Stimulated activated CD8-positive, alpha-beta memory T cell treated with anti-CD3 and anti-CD28 coated beads, Interleukin-15, amount 100 ng/mL, for 4 hours (primary cell): ENCODE data around the gene ZFYVE26.
"Not testable (repeated sequence)": the region's sequence is repeated elsewhere in the genome, so short reads cannot be mapped to it uniquely, and the experiment has no call there.

ENCODE experiments used
- DNase-seq, 2 donors: peaks; one replicate each; pipeline ENCODE4 v3.0.0-alpha.2; 2020; ENCODE audit warnings: low read depth in 2 of 2

The ZFYVE26 gene

DNA sequence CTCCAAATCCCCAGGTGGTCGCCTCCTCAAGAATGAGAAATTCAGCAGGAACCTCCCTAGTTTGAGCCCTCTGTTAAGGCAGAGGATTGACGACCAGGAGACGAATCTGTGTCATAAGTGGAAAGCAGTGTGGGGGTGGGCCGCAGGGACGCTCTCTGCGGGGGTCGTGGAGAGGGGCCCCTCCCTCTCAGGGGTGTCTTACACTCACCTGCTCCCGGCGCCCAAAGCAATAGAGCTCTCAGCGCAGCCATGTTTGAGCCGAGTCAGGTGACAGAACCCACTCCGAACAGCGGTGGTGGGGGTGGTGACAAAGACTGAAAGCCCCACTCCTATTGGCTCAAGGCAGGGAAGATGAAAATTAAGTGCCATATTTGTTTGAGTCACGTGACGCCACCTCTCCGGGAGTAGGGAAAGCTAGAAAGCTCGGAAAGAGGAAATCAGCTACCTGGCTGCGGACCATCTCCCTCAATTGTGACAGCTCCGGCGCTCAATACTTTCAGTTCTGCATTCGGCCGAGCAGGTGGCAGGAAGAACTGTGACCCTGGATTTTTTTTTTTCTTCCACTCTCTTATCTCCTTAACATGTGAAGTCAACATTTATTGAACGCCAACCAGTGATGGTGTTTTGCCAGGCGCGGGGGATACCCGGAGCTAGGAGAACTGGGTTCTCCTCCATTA is at the start of gene ZFYVE26:
Gene ZFYVE26, minus strand, starts transcription at position 265 of the 677 bp plus-strand sequence. CDS start 627 bp downstream, outside the sequence.
- peak; percentile 69 to 82 for DNase-seq

DNA sequence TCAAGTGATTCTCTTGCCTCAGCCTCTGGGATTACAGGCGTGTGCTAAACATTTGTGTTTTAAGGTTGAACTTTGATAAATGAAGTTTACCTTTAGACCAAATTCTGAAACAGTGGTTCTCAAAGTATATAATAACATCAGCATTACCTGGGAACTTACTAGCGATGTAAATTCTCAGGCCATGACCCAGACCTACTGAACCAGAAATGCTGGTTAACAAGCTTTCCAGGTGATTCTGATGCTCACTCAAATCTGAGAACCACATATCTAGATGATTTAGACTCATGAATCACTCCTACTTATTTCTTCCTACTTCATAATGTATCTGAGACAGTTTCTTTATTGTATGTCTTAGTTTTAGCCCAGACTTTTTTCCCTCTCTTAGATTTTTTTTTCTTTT is 46.8 kb upstream of the ZFYVE26 start:
- no peak for DNase-seq

DNA sequence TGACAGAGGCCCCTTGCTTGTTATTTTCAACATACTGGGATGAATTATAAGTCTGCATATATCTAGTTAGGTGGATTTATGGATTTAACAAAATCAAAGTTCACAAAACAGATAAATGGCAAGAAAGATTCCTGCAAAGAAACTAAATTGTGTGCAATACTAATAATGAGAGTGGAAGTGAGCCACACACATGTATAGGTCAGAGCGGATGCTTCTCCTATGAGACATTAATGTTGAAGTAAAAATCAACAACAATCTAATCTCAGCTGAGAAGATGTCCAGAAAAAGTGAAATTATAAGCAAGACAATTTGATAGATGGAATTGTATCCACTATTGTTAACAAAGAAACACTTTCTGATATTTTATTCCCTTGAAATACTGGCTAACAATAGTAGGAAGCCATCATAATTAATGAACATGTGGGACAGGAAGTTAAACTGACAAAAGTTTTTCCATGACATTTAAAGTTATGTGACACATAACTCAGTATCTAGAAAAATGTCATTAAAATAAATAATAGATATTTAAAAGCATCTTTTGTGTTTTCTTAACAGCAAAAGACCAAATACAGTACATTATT is 42.9 kb upstream of the ZFYVE26 start:
- DNase-seq = no peak

DNA sequence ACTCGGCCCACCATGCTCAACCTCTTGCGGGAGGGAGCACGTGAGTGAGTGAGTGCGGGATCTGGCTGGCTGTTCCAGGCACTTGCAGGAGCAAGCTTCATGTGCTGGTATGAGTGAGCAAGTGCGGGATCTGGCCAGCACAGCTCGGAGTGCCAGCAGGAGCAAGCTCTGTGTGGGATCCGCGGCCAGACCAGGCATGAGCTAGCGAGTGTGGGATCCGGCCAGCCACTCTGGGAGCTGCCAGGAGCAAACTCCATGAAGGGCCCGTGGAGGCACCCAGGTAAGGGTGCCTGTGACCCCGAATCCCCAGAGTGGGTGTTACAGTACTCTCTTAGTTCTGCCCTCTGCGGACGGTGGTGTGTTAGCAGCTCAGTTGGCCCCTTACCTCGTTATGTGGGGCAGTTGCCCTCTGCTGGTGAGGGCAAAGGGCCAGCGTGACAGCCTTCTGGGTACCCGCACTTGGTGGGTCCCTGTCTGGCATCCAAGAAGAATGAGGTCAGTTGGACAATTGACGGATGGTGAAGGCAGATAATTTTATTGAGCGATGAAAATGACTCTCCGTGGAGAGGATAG is 41.5 kb upstream of the ZFYVE26 start:
- no peak for DNase-seq

DNA sequence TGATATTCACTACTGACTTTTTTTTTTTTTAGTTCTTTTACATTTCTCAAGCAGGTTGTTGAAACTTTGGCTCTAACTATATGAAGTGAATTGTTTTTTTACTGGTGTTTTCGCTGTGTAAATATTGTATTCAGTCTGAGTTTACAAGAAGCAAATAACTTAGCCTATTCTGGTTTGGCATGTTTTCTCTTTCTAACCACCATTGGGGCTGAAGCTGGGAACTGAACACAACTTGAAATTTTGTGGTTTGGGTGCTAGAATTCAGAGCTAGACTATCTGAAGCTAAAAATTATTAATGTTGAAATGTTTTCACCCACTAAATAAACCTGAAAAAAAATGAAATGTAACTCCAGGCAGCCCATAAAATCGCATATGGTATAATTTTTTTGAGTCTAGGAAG is 40.4 kb upstream of the ZFYVE26 start:
- no peak for DNase-seq

DNA sequence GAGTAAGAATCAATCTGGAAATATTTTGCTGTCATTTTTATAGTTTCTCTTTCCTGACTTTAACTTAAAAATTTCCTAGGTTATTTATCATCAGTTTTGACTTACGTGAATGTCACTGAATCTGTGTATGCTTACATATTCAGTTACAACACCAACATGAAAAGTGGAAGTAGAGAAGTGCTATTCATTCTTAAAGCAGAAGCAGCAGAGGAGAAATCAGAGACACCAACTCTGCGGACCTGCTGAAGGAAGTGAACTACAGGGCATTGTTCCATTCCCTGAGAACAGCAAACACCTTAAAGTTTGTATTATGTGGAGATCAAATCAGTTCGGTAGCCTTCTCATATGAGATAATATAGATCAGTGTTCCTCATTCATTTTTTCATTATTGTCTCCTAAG is 37.3 kb upstream of the ZFYVE26 start:
- DNase-seq = no peak

DNA sequence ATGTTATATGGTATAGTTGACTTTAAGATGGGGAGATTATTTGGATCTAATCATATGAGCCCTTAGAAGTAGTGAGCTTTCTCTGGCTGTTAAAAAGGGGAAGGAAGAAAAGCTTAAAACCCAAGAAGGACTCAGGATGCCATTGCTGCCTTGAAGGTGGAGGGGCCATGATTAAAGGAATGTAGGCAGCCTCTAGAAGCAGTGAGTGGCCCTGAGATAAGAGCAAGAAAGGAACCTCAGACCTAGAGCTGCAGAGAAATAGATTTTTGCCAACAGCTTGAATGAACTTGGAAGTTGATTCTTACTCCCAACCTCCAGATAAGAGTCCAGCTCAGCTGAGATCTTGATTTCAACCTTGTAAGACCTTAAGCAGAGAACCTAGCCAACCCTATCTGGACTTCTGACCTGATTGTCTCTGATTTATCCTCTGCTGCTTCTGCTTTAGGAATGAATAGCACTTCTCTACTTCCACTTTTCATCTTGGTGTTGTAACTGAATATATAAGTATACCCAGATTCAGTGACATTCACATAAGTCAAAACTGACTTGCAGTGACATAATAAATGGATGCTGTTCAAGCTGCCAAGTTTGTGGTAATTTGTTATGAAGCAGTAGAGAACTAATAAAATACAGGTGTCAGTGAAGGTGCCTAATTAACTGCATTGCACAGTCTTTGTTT is 36.7 kb upstream of the ZFYVE26 start:
- no peak for DNase-seq

DNA sequence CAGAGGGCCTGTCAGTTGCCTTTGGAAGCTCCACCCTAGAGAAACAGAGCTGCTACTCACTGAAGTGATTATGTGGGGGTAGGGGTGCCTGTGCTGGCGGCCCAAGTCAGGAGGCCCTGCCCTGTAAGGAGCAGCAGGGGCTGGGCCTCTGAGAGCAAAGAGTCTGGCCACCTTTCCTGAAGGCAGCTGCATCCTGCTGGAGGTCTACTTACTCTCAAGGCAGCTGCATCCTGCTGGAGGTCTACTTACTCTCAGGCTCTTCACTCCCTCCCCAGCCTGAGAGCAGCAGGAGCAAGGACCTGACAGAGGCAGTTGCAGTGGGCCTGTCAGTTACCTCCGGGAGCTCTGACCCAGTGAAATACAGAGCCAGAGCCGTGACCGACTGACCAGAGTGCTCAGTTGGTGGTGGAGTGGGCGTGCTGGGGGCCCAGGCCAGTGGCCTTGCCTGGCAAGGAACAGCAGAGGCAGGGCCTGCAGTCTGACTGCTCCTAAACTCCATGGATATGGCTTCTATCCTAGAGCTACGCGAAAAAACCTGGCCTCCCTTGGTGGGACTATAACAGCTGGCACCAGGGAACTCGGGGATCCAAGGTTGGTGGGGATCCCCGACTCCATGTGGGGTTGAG is 35.5 kb upstream of the ZFYVE26 start:
- DNase-seq = no peak

DNA sequence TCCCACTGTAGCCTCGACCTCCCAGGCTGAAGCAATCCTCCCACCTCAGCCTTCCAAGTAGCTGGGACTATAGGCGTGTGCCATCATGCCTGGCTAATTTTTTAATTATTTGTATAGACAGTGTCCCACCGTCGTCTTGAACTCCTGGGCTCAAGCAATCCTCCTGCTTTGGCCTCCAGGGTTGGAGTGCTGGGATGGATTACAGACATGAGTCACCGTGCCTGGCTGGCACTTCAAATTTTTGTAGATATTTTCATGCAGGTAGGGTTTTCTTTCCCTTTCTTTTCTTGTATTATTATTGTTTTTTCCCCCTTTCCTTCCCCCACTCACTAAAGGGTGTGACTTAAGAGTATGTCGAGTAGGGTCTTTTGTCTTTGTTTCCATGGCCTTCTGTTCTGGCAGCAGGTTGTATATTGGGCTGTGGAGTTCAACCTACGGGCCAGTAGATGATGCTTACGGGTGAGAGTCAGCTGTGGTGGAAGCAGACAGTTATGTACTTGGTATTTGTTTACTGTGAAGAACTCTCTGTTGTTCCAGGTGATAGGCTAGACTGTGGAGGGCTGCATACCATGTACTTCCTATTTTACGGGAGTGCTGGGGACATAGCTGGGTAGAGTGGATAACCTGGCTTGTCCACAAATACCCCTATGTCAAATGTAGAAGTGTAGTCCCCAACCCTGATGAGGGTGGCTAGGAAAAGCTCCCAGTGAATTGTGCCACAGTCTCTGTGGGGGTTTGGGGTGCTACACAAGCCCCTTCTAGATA is 33.9 kb upstream of the ZFYVE26 start:
- DNase-seq = no peak

DNA sequence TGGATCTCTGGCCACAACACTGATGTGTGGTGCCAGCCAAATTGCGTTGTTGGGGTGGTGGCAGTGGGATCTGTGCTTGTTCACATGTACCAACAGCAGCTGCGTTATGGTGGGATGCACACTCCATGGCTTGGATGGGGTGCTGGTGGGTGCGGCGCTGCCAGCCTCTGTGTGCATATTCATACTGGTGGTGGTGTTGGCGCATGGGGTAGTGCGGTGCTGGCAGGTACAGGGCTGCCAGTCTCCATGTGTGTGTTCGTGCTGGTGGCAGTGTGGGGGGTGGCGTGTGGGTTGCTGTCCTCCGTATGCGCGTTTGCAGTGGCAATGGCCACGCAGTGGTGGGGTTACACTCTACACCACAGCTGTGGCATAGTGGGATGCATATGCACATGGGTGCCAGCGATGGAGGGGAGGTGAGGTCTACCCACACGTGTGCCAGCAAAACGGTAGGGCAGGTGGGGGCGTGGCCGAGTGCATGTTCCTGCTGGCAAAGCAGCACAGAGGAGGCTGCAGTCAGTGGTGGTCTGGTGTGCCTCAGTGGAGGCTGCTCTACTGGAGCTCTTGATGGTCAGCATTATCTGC is 29.7 kb upstream of the ZFYVE26 start:
- DNase-seq = no peak

DNA sequence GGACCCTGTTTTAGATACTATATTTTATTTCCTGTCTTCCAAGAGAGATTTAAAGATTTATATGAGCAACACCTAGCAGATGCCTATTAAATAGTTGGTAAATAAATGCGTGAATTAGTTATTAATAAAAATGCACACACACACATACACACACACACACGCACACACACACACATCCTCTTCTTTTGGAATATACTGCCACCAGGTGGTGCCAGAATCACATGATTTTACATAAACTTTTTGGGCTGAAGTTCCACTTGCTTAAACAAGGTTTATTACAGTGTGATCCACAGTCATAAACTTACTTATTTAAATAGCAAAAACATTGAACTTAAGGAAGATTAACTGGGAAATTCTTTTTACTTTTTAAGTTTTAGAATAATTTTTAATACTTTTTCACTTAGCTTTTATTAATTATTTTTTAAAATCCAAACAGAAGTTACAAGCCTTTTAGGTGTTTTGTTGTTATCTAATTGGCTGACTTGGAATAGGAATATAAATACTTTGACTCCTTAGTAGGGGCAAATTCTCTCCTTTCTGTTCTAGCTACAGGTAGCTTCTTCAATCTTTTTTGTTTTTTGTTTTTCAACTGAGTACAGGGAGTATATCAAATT is 20.7 kb upstream of the ZFYVE26 start:
- no peak for DNase-seq

DNA sequence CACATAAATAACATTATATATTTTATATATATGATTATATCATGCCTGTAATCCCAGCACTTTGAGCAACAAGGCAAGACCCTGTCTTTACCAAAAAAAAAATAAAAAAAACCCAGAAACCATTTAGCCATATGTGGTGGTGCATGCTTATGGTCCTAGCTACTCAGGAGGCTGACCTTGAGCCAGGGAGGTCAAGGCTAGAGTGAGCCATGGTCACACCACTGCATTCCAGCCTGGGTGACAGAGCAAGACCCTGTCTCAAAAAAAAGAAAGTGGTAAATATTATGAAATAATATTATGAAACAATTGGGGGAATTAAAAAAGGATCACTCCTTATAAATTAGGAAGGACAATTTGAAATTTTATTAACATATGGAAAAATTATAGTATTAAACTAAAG is 19.2 kb upstream of the ZFYVE26 start:
- DNase-seq = no peak

DNA sequence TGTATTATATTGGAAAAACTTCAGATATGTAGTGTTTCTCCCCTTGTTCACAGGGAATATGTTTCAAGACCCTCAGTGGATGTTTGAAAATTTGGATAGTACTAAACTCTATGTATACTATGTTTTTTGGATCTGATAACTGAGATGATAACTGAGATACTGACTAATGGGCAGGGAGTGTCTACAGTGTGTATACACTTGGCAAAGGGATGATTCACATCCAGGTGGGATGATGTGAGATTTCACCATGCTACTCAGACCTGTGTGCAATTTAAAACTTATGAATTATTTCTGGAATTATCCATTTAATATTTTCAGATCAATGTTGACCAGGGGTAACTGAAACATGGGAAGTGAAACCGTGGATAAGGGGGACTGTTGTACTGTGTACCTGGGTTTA is 17.0 kb upstream of the ZFYVE26 start:
- no peak for DNase-seq

DNA sequence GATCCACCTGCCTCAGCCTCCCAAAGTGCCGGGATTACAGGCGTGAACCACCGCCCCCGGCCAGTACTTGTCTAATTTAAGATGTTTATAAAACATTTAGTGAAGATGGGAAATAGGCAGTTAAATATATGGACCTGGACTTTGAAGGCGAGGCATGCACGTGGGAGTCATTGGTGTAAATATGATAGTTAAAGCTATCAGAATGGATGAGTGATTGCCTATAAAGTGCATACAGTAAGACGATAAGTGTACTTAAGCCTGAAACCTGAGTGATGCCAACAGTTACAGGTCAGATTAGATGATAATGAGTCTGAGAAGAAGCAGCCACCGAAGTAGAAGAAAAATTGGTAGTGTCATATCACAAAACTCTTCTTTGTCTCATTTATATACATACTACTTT is 14.7 kb upstream of the ZFYVE26 start:
- DNase-seq = no peak

DNA sequence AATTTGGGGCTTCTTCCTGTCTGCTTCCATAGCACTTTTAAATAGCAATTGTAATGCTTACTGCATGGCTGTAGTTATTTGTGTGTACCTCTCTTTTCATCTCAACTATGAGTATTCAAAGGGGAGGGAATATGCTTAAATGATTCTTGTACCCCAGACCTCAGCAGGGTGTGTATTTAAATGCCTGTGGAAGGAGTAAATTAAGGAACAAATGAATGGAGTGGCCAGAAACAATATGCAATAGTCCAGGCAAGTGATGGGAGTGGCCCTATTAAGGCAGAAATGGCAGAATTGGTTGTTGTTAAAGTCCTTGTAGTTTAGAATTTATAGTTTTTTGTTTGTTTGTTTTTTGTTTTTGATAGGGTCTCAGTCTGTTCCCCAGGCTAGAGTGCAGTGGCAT is 4.7 kb upstream of the ZFYVE26 start:
- DNase-seq = no peak

DNA sequence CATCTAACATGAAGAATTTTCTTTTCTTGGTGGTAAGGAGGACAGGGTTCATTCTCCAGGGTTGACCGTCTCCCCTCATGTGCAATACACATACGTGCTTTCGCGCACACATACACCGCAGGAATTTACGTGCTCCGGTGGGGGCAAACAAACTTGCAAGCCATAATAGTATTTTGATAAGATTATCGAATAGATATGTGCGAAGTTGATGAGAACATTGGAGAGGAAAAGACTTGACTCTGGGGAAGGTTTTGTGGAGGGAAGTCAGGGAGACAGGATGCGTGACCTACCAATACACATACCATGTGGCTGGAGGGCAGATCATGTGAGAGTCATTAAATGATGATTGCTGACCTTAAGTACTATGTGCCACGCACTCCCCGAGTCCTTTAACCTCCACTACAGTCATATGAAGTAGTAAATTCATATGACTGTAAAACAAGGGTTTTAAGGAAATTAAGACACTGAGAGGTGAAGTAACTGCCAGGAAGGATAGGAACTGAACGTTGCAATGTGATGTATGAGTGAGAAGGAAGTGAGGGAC is 4.1 kb upstream of the ZFYVE26 start:
- DNase-seq = no peak

DNA sequence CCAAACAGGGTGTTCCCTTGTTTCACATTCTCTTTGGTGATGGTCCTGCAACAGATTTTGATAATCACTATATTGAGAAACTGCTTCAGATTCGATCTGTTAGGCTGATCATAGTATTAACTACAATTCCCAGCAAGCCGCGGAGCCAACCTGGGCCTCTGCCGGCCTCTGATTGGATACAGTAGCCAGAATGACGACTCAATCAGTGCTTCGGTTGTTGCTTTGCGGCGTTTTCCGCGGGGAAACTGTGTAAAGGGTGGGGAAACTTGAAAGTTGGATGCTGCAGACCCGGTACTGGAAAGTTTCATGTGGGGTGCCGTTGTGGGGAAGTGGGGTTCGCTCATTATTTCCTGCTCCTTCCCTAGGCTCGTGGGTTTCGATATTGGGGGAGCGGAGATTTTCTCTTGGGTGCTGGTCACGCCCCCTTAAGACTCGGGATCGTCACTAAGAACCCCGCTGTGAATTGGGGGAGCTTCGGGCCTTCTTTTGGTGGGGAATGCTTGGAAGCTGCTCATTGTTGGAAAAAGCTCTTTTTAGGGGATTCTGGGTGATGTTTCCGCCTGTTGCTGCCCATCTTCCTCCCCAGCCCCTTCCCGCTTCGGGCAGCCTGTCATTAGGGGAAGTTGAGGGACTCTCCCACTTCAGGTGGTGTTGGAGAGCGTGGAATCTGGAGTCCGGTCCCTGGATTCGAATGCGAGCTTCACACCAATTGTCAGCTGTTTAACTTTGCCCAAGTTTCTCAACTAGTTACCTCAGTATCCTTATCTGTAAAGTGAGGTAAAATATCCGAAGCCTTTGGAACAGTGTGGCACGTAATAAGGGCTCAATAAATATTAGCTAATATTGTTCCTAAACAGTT is 3.4 kb upstream of the ZFYVE26 start, which contains the start of gene RAD51B:
Gene RAD51B, plus strand, starts transcription at position 217 of the 859 bp plus-strand sequence.
- peak; percentile 62 to 77 for DNase-seq

DNA sequence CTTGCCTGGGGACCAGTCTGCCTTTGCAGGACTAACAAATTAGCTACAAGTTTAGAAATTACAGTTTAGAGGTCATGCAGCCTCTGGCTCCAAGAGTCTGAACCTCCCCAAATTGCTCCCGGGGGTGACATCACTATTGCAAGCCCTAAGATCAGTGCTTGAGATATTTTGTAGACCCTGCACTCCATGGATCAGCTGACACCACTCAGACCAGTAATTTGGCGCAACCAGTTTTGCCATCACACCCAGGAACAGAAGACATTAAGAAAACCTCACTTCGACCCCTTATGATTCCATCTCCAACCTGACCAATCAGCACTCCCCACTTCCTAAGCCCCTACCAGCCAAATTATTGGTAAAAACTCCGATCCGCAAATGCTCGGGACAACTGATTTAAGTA is 2.1 kb upstream of the ZFYVE26 start:
- DNase-seq = not testable (repeated sequence)

DNA sequence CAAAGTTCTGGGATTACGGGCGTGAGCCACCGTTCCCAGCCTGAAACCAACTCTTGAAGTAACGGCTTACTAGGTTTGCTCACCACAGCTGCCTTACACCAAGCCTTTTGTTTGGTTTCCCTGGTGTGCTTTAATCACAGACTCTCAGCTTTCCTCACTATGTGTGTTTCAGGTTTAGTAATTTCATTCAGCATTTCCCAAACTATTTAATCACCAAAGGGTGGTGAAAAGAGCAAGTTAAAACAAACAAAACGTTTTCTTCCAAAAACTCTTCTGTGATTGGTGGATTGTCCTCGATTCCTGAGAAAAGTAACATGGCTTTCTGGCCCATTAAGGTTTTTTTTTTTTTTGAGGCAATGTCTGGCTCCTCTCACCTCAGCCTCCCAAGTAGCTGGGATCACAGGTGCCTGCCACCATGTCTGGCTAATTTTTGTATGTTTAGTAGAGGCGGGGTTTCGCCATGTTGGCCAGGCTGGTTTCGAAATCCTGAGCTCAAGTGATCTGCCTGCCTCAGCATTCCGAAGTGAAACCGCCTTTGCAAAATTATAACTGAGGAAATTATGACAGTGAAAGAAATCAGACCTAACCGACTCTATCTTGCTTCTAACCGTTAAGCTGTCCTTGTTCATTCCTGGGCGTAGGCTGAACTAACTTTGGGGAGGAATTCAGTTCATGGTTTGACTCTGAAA is 1.5 kb upstream of the ZFYVE26 start:
- DNase-seq = no peak
